Central memory CD8-positive, alpha-beta T cell (primary cell): Measurements from ENCODE around the gene ARRB2.
"Not testable (repeated sequence)": the region's sequence is repeated elsewhere in the genome, so short reads cannot be mapped to it uniquely, and the experiment has no call there.

ENCODE experiments used
- ATAC-seq: fragments of 150-1000 bp; cut with Tn5 transposase; replicated peaks from 2 replicates; pipeline ENCODE4 v1.10.0; 2022; ENCODE audit warnings: mild to moderate bottlenecking, moderate FRiP score, moderate number of reproducible peaks; ENCODE audit not compliant: poor library complexity, severe bottlenecking; ENCODE audit errors: extremely low read depth
- DNase-seq, 2 donors: peaks; one replicate each; pipeline ENCODE4 v3.0.0; 2021; ENCODE audit warnings: low spot score in 2 of 2
- H3K27ac Mint-ChIP-seq: one replicate; pipeline ENCODE4 v1.8.0; 2022; ENCODE audit warnings: low read depth, mild to moderate bottlenecking, moderate library complexity, mixed read lengths
- H3K27me3 Mint-ChIP-seq: one replicate; pipeline ENCODE4 v1.8.0; 2022; ENCODE audit warnings: mixed read lengths
- H3K36me3 Mint-ChIP-seq: one replicate; pipeline ENCODE4 v1.8.0; 2022; ENCODE audit warnings: mild to moderate bottlenecking, moderate library complexity, mixed read lengths; ENCODE audit not compliant: insufficient read depth
- H3K4me1 Mint-ChIP-seq: one replicate; pipeline ENCODE4 v1.8.0; 2022; ENCODE audit warnings: mixed read lengths
- H3K4me3 Mint-ChIP-seq: one replicate; pipeline ENCODE4 v1.8.0; 2022; ENCODE audit warnings: mild to moderate bottlenecking, moderate library complexity, mixed read lengths
- H3K9me3 Mint-ChIP-seq: one replicate; pipeline ENCODE4 v1.8.0; 2022; ENCODE audit warnings: mixed read lengths

The ARRB2 gene

DNA sequence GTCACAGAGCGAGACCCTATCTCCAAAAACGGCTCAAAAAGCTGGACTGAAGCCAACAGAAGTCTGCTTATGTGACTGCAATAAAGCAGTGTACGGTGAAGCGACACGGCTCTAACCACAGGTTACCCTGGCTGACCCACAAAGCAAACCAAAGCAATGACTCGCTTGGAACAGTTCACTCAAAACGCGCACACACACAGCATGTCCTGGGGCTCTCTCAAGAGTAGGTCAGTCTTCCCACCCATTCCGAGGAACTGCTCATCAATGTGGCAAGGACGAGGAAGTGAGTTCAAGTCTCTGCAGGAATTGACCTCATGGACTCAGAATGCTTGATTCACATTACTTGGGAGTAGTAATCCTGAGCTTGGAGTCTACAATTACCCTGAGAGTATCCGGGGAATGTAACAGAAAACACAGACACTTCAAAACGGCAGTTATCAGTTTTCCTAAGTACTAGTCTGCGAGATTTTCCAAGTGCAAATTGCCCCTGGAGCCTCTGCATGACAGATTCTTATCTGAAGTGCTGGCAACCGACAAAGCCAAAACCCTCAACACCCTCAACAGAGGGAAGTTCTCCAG, 31.9 kb upstream of the ARRB2 start:
- H3K9me3 Mint-ChIP-seq: no peaks in the 10 kb centered on the region
- H3K4me1 Mint-ChIP-seq: no peaks in the 10 kb centered on the region
- ATAC-seq (no peak), DNase-seq (no peak)
- no peak overlapping the region for H3K27ac Mint-ChIP-seq
- no peaks in the 10 kb centered on the region for H3K27me3 Mint-ChIP-seq
- H3K4me3 Mint-ChIP-seq: no peak overlapping the region
- H3K36me3 Mint-ChIP-seq: peaks cover 47% of the 10 kb centered on the region

DNA sequence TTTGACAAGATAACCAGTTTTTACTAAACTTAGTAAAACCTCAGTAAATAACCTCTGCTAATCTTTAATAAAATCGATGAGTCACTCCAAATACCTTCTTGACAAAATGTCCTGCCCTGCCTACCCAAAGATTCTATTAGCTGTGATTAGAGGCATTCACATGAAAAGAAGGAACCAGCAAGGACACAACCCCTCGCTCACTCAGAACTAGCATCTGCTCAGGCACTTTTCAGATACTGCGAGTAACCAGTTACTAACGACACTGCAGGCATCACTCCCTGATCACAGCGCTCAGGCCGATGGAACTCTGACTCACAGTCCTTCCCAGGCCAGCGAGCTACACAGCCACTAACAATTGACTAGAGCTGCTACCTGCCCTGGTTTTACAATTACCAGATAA, 30.8 kb upstream of the ARRB2 start:
- H3K9me3 Mint-ChIP-seq: no peaks in the 10 kb centered on the region
- no peak overlapping the region for H3K4me3 Mint-ChIP-seq
- ATAC-seq (no peak), DNase-seq (no peak)
- no peaks in the 10 kb centered on the region for H3K27me3 Mint-ChIP-seq
- no peaks in the 10 kb centered on the region for H3K4me1 Mint-ChIP-seq
- no peak overlapping the region for H3K27ac Mint-ChIP-seq
- H3K36me3 Mint-ChIP-seq: peaks cover 47% of the 10 kb centered on the region

DNA sequence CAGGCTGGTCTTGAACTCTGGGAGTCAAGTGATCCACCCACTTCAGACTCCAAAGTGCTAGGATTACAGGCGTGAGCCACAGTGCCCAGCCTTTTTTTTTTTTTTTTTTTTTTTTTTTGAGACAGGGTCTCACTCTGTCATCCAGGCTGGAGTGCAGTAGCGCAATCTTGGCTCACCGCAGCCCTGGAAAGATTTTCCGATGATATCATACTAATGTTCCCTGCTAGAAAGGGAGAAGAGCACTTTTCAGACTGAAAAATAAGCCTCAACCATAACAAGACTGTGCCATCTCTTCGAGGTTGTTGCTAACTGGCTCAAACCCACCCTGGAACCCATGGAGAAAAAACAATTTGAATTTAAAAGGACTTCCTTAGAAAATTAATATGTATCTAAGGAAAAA, 26.7 kb upstream of the ARRB2 start:
- H3K4me1 Mint-ChIP-seq: peaks cover 22% of the 10 kb centered on the region
- H3K36me3 Mint-ChIP-seq: peaks cover 41% of the 10 kb centered on the region
- not testable (repeated sequence) for DNase-seq, H3K27me3 Mint-ChIP-seq, H3K9me3 Mint-ChIP-seq, H3K27ac Mint-ChIP-seq, H3K4me3 Mint-ChIP-seq, ATAC-seq

DNA sequence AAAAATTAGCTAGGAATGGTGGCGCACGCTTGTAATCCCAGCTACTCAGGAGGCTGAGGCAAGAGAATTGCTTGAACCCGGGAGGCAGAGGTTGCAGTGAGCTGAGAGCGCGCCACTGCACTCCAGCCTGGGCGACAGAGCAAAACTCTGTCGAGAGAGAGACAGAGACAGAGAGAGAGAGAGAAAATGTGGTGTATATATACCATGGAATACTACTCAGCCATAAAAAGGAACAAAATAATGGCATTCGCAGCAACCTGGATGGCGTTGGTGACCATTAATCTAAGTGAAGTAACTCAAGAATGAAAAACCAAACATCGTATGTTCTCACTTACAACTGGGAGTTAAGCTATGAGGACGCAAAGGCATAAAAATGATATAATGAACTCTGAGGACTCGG, 20.6 kb upstream of the ARRB2 start:
- Mint-ChIP-seq H3K27ac (peak overlapping the region; percentile 39), H3K4me1 (peaks cover 41% of the 10 kb centered on the region), H3K36me3 (peaks cover 32% of the 10 kb centered on the region)
- not testable (repeated sequence) for H3K9me3 Mint-ChIP-seq, H3K27me3 Mint-ChIP-seq, ATAC-seq, H3K4me3 Mint-ChIP-seq, DNase-seq

DNA sequence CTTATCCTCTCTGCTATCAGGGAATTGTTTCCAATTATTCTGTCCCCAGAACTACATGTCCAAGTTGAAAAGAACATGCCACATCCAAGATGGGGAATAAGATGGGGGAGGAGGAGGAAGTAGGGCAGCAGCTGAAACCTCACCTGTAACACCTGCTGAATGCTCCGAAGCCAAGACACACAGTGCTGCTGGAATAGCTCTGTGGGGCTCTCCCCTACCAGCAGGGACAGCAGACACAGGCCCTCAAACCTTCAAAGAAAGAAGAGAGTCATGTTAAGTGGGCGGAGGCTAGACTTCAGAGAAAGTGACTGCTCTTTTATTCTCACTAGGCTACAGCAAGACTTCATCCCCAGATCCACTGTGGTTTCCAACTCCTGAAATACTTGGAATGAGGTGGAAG, 19.7 kb upstream of the ARRB2 start:
- ATAC-seq (no peak), DNase-seq (no peak)
- peaks cover 42% of the 10 kb centered on the region for H3K4me1 Mint-ChIP-seq
- H3K4me3 Mint-ChIP-seq: no peak overlapping the region
- no peaks in the 10 kb centered on the region for H3K27me3 Mint-ChIP-seq
- peak overlapping the region; percentile 61 for H3K27ac Mint-ChIP-seq
- H3K36me3 Mint-ChIP-seq: peaks cover 32% of the 10 kb centered on the region
- H3K9me3 Mint-ChIP-seq: no peaks in the 10 kb centered on the region

DNA sequence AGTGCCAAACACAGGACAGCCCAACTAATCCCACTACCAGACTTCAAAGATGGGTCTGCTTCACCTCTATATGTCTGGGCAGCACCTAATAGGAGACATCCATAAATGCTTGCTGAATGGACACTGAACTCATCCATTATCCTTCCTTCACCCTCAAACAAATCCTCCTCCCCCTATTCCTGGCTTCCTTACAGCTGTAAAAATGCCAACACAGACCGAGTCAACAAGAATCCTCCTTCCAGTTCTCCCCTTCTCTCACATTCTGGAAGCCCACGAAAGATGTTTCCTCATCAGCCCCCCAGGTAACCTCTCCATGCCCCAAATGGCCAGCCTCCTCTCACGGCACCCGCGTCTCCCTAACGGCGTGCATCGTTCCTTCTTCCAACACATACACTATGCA, 18.7 kb upstream of the ARRB2 start:
- no peak overlapping the region for H3K4me3 Mint-ChIP-seq
- H3K36me3 Mint-ChIP-seq: peaks cover 34% of the 10 kb centered on the region
- ATAC-seq (no peak), DNase-seq (no peak)
- no peaks in the 10 kb centered on the region for H3K9me3 Mint-ChIP-seq
- no peaks in the 10 kb centered on the region for H3K27me3 Mint-ChIP-seq
- peaks cover 44% of the 10 kb centered on the region for H3K4me1 Mint-ChIP-seq
- peak overlapping the region; percentile 23 for H3K27ac Mint-ChIP-seq

DNA sequence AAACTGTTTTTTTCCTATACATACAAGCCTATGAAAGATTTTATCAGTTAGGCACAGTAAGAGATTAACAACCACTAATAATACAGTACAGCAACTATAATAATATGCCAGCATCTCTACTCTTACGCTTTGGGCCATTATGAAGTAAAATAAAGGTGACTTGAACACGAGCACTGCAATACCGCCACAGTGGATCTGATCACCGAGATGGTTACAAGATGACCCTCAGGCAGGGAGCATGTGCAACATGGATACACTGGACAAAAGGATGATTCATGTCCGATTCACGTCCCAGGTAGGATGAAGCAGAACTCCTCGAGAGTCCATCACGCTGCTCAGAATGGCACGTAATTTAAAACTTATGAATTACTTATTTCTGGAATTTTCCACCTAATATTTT, 17.0 kb upstream of the ARRB2 start:
- Mint-ChIP-seq H3K27me3 (no peaks in the 10 kb centered on the region), H3K4me3 (no peak overlapping the region), H3K36me3 (peaks cover 23% of the 10 kb centered on the region), H3K27ac (no peak overlapping the region), H3K4me1 (peaks cover 38% of the 10 kb centered on the region), H3K9me3 (no peaks in the 10 kb centered on the region)
- ATAC-seq (no peak), DNase-seq (no peak)

DNA sequence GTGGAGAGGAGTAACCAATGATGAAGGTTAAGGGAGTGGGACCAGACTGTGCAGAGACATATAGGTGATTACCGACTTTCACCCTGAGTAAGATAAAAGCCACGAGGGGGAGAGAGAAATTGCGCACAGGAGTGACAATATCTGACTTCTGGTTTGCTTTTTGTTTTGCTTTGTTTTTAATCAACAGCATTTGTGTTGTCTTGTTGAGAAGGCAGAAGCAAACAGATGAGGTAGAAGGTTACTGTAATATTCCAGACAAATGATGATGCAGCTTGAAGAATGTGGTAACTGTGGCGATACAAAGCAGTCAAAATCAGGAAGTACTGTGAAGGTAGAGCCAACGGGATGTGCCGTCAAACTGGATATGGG, 14.0 kb upstream of the ARRB2 start:
- H3K27ac Mint-ChIP-seq: peak overlapping the region; percentile 96
- ATAC-seq (peak; percentile 94), DNase-seq (peak in 1 of 2 donors; percentile 38)
- H3K9me3 Mint-ChIP-seq: no peaks in the 10 kb centered on the region
- peaks cover 21% of the 10 kb centered on the region for H3K4me1 Mint-ChIP-seq
- peaks cover 6% of the 10 kb centered on the region for H3K36me3 Mint-ChIP-seq
- peak overlapping the region; percentile 73 for H3K4me3 Mint-ChIP-seq
- H3K27me3 Mint-ChIP-seq: no peaks in the 10 kb centered on the region

DNA sequence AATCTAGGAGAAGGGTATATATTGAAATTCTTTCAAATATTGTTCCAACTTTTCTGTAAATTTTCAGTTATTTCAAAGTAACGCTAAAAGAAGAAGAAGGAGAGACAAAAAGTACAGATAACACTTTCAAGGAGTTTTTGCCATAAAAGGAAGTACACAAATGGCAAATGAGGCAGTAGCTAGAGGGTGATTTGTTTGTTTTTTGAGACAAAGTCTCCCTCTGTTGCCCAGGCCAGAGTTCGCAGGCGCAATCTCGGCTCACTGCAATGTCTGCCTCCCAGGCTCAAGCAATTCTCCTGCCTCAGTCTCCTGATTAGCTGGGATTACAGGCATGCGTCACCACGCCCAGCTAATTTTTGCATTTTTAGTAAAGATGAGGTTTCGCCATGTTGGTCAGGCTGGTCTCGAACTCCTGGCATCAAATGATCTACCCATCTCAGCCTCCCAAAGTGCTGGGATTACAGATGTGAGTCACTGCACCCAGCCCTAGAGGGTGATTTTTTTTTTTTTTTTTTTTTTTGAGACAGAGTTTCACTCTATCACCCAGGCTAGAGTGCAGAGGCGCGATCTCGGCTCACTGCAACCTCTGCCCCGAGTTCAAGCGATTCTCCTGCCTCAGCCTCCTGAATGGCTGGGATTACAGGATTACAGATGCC, 10.9 kb upstream of the ARRB2 start:
- not testable (repeated sequence) for H3K4me3 Mint-ChIP-seq
- peaks cover 37% of the 10 kb centered on the region for H3K4me1 Mint-ChIP-seq

DNA sequence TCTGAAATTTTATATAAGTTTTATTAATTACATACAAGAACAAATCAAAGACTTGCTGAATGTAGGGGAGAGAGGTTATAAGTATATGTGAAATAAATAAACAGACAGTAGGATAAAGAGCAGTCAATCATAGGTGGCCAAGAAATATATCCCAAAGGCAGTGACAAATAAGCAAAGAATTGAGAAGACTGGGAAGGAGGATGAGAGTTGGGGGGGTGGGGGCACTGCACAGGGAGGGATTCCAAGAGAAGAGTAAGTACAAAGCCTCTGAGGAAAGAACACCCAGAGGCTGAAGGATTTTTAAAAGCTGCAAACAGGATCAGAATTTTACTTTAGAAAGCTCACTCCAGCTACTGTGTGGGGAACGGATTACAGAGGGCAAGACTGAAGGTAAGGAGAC, 9.3 kb upstream of the ARRB2 start:
- Mint-ChIP-seq H3K9me3 (no peaks in the 10 kb centered on the region), H3K4me3 (no peak overlapping the region), H3K4me1 (peaks cover 35% of the 10 kb centered on the region), H3K27ac (no peak overlapping the region), H3K27me3 (no peaks in the 10 kb centered on the region), H3K36me3 (peaks cover 10% of the 10 kb centered on the region)
- ATAC-seq (no peak), DNase-seq (no peak)

More for the DNA sequence above, 10.9 kb upstream of the ARRB2 start:
- H3K27me3 Mint-ChIP-seq, DNase-seq, H3K9me3 Mint-ChIP-seq, H3K27ac Mint-ChIP-seq, H3K36me3 Mint-ChIP-seq, ATAC-seq: not testable (repeated sequence)

DNA sequence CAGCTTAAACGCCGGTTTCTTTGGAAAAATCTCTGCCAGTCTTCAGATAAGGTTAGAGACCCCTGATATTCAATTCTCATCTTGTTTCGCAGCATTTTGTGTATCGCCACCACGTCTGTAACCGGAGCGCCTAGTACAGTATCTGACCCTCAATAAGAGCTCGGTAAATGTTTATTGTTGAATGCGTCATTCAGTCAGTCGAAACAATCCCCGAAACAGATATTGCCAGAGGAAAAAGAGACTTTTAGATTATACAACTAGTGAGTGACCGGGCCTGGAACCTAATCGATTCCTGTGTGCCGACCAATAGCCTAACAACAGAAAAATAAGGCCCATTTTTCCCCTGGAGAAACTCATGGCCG, 7.1 kb upstream of the ARRB2 start:
- Mint-ChIP-seq H3K9me3 (no peaks in the 10 kb centered on the region), H3K4me1 (peaks cover 28% of the 10 kb centered on the region), H3K36me3 (peaks cover 9% of the 10 kb centered on the region), H3K27me3 (no peaks in the 10 kb centered on the region), H3K4me3 (peak overlapping the region; percentile 63), H3K27ac (peak overlapping the region; percentile 71)
- ATAC-seq (no peak), DNase-seq (no peak)

DNA sequence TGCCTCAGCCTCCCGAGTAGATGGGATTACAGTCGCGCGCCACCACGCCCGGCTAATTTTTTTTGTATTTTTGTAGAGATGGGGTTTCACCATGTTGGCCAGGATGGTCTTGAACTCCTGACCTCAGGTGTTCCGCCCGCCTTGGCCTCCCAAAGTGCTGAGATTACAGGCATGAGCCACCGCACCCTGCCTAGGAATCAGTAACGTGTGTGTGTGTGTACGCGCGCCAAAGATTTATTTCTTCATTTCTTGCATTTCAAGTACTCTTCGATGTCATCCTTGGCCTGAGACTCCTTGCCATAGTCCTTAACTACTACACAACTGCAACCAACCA, 5.9 kb upstream of the ARRB2 start:
- DNase-seq, H3K9me3 Mint-ChIP-seq, H3K27me3 Mint-ChIP-seq, ATAC-seq, H3K36me3 Mint-ChIP-seq: not testable (repeated sequence)
- Mint-ChIP-seq H3K27ac (peak overlapping the region; percentile 71), H3K4me1 (peaks cover 31% of the 10 kb centered on the region), H3K4me3 (peak overlapping the region; percentile 63)

DNA sequence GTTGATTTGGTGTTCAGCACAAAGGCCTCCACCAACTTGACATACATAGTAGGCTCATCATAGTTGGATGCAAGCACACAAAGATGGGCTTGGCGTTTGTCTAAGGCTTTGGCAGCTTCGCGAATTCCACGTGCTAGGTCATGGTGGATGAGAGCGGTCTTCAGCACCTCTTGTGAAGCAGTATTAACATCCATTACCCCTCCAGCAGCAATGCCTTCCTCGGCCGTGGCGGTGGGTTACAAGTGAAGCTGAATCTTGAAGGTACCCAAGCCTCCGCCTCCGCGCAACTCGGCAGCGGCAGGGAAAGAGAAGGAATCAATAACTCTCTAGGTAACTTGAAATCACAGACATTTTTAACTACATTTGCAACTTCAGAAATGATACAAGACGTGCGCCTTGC, 5.4 kb upstream of the ARRB2 start:
- ATAC-seq (no peak), DNase-seq (no peak)
- H3K27ac Mint-ChIP-seq: peak overlapping the region; percentile 71
- no peaks in the 10 kb centered on the region for H3K9me3 Mint-ChIP-seq
- H3K4me1 Mint-ChIP-seq: peaks cover 35% of the 10 kb centered on the region
- H3K36me3 Mint-ChIP-seq: peaks cover 7% of the 10 kb centered on the region
- H3K27me3 Mint-ChIP-seq: no peaks in the 10 kb centered on the region
- H3K4me3 Mint-ChIP-seq: peak overlapping the region; percentile 63
